GM19438 (cell line): Measurements from ENCODE around the gene MEGF10.
A peak's percentile ranks its signal among the peaks of the same experiment; 100 is the strongest.

Experiments
- ATAC-seq: cut with Tn5 transposase; IDR thresholded peaks from one replicate; pipeline ENCODE4 v1.9.1; 2021; ENCODE audit warnings: low read depth; ENCODE audit not compliant: unreplicated experiment

MEGF10 gene

DNA sequence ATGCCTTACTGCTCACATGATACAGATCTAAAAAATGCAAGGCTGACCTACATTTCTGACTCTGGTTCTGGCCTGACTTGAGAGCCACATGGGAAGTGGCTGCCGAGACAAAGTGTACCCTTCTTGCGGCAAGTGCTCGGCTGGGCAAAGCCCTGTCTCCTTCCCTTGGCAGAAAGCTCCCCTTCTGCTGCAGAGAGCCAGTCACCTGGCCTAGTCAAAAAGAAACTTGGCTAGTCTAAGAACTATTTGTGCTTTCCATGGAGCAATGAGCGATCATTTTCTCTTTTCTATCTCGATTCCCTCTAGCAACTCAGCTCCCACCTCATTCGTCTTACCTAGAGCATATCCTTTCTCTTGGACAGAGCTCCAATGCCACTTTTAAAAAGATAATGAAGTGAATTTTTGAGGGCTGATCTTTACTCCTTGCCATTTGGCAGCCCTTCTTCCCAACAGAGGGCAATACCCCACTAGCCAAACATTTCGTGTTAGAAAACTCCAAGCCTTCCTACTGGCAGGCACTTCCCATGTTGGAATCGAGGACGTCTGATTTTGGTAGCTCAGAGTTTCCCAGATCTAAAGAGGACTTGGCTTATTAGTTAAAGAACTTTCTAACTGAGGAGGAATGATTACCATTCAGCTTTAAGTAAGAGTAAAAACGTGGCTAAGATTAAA lies 118.8 kb downstream of the MEGF10 start:
- no peak for ATAC-seq

DNA sequence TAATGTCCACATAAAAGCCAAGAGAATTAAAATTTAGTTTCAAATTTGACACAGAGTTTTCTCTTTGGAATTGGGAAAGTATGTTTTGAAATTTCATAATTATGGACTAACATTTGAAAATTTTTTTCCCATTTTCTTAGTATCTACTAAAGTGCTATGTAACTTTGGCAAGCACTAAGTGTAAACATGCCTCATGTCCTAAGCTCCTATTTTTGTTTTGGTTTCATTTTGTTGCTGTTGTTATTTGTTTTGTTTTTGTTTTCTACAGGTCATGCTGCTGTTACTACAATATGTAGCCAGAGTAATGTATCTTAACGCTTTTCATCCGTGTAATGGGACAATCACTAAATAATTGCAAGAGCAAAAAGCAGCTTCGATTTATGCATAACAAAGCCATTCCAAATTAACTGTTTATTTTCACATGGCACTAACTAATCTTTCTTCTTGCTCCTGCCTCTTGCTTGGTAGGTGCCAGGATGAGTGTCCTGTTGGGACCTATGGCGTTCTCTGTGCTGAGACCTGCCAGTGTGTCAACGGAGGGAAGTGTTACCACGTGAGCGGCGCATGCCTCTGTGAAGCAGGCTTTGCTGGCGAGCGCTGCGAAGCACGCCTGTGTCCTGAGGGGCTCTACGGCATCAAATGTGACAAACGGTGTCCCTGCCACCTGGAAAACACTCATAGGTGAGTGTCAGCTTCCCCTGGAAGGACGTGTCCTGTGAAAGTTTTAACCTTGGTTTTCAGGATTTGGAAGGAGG lies 119.5 kb downstream of the MEGF10 start:
- ATAC-seq, result no peak

- ATAC-seq, result peak; percentile 82
Measured at GRCh38 chr5:127410959-127411358, 120.4 kb downstream of the MEGF10 start.

DNA sequence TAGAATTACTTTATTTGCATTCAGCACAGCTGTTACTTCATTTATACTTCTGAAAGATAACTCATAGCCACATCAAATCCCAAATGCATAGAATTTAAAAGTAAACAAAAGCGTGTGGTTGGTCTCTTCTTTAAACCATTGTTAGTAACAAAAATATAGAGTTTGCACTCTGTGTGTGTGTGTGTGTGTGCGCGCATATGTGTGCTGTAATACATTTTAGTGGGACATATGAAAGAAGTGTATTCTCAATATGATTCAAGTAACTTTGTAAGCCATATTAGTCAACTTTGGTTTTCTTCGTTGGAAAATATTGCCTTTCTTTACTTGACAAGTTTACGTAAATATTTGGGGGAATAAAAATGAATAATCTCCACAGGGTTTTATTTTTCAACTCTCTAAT lies 120.8 kb downstream of the MEGF10 start:
- ATAC-seq, result no peak

DNA sequence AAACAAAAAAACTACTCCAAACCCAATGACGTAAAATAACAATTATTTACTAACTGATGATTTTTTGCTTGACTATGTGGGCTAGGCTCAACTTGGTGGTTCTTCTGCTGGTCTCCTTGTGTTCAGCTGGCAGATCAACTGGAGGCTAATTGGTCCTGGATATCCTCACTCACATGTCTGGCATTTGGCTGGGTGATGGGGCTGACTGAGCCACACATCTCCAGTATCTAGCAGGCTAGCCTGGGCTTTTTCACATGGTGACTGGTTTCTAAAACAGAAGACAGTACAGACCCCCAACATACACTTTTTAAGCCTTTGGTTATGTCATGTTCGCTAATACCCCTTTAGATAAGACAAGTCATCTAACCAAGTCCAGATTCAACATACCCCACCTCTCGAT lies 122.1 kb downstream of the MEGF10 start:
- ATAC-seq, result no peak

DNA sequence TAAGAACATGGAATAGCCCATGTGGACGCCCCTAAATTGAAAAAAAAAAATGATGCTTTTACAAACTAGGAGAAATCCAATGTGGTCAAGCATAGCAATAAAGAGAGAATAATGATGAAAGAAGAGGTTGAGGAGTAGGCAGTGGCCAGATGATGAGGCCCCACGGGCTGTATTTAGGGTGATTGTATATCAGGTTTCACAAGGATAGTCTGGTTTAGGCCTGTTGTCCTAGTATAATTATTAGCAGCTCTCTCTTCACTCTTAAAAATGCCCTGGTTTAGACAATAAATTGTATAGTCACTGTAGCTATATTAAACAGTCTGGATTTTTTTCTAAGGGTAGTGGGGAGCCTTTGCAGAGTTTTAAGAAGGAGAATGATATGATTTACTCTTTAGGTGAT lies 124.4 kb downstream of the MEGF10 start:
- no peak for ATAC-seq

DNA sequence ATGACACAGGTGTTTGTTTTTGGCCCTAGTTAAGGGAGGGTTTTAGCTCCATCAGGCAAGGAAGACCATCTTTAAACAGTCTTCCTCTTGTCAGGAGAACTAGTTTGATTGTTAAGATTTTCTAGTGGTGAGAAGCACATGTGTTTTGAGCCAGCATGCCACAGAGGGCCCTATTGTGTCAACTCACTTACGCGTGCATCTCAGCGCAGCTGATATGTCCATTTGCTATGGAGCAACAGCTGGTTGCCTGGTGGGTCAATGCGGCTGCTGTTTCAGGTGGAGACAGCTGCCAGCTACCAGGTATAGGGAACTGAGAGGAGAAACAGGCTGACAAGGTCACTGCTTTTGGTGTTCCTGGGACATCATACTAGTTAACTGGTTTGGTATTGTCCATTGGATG lies 126.3 kb downstream of the MEGF10 start:
- ATAC-seq, result no peak

DNA sequence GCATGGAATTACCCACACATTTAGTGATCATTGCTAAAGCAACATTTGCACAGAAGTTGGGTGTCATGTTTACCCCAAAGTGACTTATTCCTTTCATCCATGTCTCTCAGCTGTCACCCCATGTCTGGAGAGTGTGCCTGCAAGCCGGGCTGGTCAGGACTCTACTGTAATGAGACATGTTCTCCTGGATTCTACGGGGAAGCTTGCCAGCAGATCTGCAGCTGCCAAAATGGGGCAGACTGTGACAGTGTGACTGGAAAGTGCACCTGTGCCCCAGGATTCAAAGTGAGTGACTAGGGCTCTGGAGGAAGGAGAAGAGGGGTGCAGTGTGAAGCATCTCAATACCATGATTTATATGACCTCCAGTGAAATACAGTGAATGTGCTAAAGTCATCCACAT lies 126.9 kb downstream of the MEGF10 start:
- ATAC-seq, result no peak

- ATAC-seq, result no peak
Measured at GRCh38 chr5:127418367-127418766, 127.8 kb downstream of the MEGF10 start.

DNA sequence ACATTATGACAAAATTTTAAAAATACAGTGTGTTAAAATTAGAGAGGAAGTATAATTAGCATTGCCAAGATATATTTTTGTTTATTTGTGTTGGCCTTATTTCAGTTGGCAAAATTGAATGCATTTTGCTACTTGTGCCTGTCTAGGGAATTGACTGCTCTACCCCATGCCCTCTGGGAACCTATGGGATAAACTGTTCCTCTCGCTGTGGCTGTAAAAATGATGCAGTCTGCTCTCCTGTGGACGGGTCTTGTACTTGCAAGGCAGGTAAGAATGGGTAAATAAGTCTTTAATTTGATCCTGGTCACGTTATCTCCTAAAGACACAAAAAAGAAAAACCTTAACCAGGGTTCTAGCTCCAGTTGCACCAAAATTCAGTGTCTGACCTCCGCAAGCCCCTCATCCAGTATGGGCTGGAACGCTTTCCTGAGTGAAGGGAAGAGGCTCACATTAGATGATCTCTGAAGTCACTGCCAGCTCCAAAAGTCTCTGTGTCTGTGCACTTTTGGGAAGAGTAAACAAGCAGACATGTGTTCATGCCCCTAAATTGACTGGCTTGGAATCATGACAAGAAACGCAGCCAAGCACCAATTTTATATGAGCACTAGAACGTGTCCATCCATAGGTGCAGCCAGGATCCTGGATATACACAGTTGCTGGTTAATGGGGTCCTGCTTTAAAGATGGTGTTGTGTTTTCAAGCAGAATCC lies 128.5 kb downstream of the MEGF10 start:
- ATAC-seq, result no peak

- no peak for ATAC-seq
Measured at GRCh38 chr5:127419683-127420257, 129.2 kb downstream of the MEGF10 start.

DNA sequence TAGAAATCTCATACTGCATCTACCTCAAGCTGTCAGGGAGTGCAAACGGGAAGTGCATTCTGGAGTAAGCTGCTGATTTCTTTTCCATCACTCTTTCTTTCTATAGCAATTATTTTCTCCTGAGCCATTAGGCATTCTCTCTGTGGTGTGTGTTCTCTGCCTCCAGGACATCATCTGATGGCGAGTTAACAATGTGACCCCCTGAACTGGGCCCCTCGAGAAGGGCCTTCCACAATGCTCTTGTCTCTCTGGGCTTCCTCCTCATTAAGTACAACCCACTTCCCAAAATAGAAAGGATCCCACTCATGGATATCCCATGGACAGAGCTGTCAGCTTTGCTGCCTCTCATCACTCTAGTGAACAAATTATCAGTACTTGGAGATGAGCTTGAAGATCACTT lies 130.2 kb downstream of the MEGF10 start:
- ATAC-seq, result no peak

DNA sequence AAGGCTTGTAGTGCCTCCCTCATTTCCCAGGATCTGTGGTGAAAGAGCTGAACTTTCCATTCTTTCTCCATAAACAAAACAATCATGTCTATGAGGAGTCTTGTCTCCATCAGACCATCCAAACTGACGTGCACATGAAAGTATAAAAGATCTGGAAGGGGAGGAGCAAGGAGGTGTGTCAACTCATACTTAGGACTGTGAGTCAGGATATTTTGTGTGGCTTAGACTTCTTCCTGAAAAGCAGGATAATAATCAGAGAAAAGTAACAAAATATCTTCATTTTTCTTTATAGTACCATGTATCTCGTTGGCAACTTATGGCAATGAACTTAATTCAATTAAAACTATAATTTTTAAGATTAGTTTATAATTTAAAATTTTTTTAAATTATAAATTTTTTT lies 130.9 kb downstream of the MEGF10 start:
- no peak for ATAC-seq

DNA sequence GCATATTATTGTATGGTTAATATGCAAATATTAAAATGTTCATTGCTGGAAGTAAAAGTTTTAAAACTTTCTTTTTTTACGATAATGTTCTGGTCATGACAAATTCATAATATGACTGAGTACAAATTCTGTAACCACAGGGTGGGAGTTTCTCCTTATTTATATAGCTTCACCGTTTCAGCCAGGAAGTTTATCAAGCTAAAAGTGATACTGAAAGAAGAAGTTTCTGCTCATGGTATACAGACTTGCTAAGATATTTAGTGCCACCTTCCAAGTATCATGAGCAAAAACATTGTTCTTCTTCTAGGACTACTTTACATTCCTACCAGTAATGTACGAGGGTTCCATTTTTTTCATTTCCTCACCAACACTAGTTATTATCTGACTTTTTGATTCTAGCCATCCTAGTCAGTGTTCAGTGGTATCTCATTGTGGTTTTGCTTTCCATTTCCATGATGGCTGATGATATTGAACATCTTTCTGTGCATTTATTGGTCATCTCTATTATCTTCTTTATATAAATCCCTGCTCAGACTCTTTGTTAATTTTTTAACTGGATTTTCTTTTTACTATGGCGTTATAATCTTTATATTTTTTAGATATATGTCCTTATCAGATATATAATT lies 132.7 kb downstream of the MEGF10 start:
- ATAC-seq, result peak; percentile 53

DNA sequence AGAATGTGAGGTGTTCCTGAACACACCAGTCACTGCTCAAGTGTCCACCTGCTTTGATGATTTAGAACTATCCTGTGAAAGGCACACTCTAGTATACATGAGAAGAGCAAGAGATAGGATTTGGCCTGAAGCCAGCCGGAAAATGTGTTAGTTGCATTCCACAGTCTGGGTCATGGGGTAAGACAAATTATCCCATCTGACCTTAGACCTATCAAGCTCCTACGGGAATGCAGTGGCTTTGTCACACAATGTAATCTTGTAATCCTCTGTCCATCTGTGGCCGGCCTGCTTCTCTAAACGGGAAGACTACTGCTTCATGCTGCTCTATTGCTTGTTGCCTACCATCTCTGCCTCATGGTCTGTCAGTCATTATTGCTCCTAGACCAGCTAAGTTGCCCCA lies 134.4 kb downstream of the MEGF10 start:
- no peak for ATAC-seq

- no peak for ATAC-seq
Measured at GRCh38 chr5:127425868-127426267, 135.3 kb downstream of the MEGF10 start.

DNA sequence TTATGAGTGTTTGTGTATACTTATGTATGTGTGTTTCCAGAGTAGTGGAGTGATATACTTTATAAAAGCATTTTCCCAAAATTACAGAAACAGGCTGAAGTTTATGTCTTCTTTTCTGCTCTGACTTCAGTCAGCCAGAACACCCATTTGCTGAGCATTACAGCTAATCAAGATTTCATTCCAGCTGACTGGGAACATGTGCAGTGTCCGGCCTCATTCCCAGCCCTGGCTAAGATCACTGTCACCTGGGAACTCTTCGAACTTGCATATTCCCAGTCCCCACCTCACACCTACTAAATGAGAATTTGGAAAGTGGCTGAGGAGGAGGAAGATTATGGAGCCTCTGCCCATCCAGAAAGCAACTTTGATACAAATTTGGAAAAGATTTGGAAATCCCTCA lies 136.1 kb downstream of the MEGF10 start:
- ATAC-seq, result no peak

- no peak for ATAC-seq
Measured at GRCh38 chr5:127428276-127428675, 137.7 kb downstream of the MEGF10 start.

DNA sequence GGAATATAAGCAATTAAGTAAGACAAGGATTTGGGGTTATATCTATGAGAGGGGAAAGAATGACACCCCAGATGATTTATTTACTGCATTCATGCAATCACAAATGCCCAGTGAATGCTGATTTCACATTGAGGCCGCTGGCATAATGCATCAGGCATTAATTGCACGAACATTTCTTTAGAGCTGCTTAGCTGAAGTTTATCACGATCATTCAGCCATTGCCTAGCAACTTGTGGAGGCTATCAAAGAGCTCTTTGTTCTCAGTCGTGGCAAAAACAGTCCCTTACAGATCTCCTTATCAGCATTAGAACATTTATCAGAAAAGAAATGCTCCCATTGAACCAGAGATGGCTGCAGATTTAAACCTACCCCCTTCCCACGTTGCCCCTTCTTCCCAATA lies 138.2 kb downstream of the MEGF10 start:
- ATAC-seq, result no peak

GRCh38 chr5:127429928-127430327 lies 139.3 kb downstream of the MEGF10 start:
- no peak for ATAC-seq

DNA sequence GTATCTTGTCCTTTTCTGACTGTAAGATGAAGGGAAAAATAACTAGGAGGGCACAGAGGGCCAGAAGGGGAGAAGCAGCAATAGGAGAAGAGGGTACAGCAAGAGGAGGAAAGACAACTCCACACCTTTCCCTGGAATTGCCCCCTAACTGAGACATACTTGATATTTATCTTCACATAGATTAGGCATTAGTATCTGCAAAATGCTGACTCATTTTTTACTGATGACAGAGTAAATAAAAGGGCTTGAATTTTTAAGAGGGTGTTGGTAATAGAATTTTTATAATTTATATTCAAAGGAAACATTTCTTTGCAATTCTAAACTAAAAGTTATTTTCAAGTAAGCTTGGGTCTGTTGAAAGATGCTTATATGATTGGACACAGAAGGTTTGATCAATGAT lies 140.0 kb downstream of the MEGF10 start:
- no peak for ATAC-seq
